DOHH2 (cell line): ENCODE results near the gene TNFRSF17.
A peak's percentile ranks its signal among the peaks of the same experiment; 100 is the strongest.
"Not testable (repeated sequence)": the region's sequence is repeated elsewhere in the genome, so short reads cannot be mapped to it uniquely, and the experiment has no call there.

Source experiments
- H3F3A ChIP-seq: fragments of 200-600 bp; sonication (generic), shearing (Covaris generic); 2 replicates; pipeline ENCODE4 v1.6.0; 2016; ENCODE audit warnings: antibody characterized with exemption, mild to moderate bottlenecking; ENCODE audit not compliant: control insufficient read depth, insufficient read depth
- H3K27ac ChIP-seq: fragments of 200-600 bp; sonication (generic); 2 replicates; pipeline ENCODE4 v1.5.1; 2014; ENCODE audit warnings: low read depth, mild to moderate bottlenecking, low read length, moderate library complexity
- H3K27me3 ChIP-seq: fragments of 200-600 bp; sonication (generic); 2 replicates; pipeline ENCODE4 v1.6.1; 2014; ENCODE audit warnings: mild to moderate bottlenecking, low read length, mixed read lengths; ENCODE audit not compliant: control insufficient read depth
- H3K36me3 ChIP-seq: fragments of 200-600 bp; sonication (generic); 2 replicates; pipeline ENCODE4 v1.6.1; 2014; ENCODE audit warnings: mild to moderate bottlenecking, low read length, moderate library complexity, mixed read lengths; ENCODE audit not compliant: control insufficient read depth
- H3K4me1 ChIP-seq: fragments of 200-600 bp; sonication (generic); 2 replicates; pipeline ENCODE4 v1.6.1; 2014; ENCODE audit warnings: mild to moderate bottlenecking, low read length, mixed read lengths; ENCODE audit not compliant: control insufficient read depth
- H3K4me2 ChIP-seq: fragments of 200-600 bp; sonication (generic); 2 replicates; pipeline ENCODE4 v1.6.0; 2014; ENCODE audit warnings: mild to moderate bottlenecking, low read length, moderate library complexity
- H3K4me3 ChIP-seq: fragments of 200-600 bp; sonication (generic); 2 replicates; pipeline ENCODE4 v1.5.1; 2014; ENCODE audit warnings: mild to moderate bottlenecking, low read length, mixed read lengths
- H3K79me2 ChIP-seq: fragments of 200-600 bp; sonication (generic); 2 replicates; pipeline ENCODE4 v1.6.1; 2014; ENCODE audit warnings: mild to moderate bottlenecking, low read length, mixed read lengths; ENCODE audit not compliant: control insufficient read depth
- H3K9me2 ChIP-seq: fragments of 200-600 bp; sonication (generic); replicated peaks from 2 replicates; pipeline ENCODE4 v1.6.1; 2014; ENCODE audit warnings: mild to moderate bottlenecking, low read length, mixed read lengths; ENCODE audit not compliant: control insufficient read depth
- H3K9me3 ChIP-seq: fragments of 200-600 bp; sonication (generic); 2 replicates; pipeline ENCODE4 v1.6.1; 2014; ENCODE audit warnings: antibody characterized with exemption, low read length, mixed read lengths; ENCODE audit not compliant: control insufficient read depth, insufficient read depth
- H4K20me1 ChIP-seq: fragments of 200-600 bp; sonication (generic); 2 replicates; pipeline ENCODE4 v1.6.0; 2014; ENCODE audit warnings: low read depth, mild to moderate bottlenecking, antibody characterized with exemption, low read length, moderate library complexity; ENCODE audit not compliant: control insufficient read depth, insufficient read depth
- EZH2phosphoT487 ChIP-seq: fragments of 200-600 bp; sonication (generic); IDR thresholded peaks from 2 replicates; pipeline ENCODE4 v1.6.1; 2017; ENCODE audit warnings: borderline replicate concordance, mild to moderate bottlenecking, antibody characterized with exemption, low read length, moderate library complexity, mixed read lengths
- TF ChIP-seq, protein P1 (sequence below): fragments of 200-600 bp; sonication (generic); IDR thresholded peaks from one replicate; pipeline ENCODE4 v1.5.1; 2014; ENCODE audit warnings: antibody characterized with exemption, mild to moderate bottlenecking, low read depth, low read length; ENCODE audit not compliant: poor library complexity, severe bottlenecking

Gene TNFRSF17

DNA sequence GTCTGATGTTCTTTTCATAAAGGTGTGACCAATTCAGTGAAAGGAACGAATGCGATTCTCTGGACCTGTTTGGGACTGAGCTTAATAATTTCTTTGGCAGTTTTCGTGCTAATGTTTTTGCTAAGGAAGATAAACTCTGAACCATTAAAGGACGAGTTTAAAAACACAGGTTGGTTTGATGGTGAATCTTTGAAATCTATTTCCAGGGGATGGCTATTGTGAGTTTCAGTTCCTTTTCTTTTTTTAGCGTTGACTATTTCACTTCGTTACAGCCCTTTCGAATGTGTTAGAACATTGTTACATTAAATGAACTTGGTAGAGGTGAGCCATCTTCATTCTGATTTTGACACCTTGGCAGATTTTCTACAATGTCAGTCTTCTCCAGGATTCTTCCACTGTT, 1.2 kb downstream of the TNFRSF17 start:
- H3K4me3 ChIP-seq: peak overlapping the region; percentile 76
- no peaks in the 10 kb centered on the region for H4K20me1 ChIP-seq
- peak overlapping the region; percentile 72 for H3K4me2 ChIP-seq
- H3K9me3 ChIP-seq: no peaks in the 10 kb centered on the region
- H3K36me3 ChIP-seq: peaks cover 42% of the 10 kb centered on the region
- peak overlapping the region; percentile 99 for H3K27ac ChIP-seq
- H3K79me2 ChIP-seq: peaks cover 29% of the 10 kb centered on the region
- H3K27me3 ChIP-seq: no peaks in the 10 kb centered on the region
- H3F3A ChIP-seq: peaks cover 36% of the 10 kb centered on the region
- no peak for TF ChIP-seq EZH2phosphoT487
- TF ChIP-seq, protein P1, sequence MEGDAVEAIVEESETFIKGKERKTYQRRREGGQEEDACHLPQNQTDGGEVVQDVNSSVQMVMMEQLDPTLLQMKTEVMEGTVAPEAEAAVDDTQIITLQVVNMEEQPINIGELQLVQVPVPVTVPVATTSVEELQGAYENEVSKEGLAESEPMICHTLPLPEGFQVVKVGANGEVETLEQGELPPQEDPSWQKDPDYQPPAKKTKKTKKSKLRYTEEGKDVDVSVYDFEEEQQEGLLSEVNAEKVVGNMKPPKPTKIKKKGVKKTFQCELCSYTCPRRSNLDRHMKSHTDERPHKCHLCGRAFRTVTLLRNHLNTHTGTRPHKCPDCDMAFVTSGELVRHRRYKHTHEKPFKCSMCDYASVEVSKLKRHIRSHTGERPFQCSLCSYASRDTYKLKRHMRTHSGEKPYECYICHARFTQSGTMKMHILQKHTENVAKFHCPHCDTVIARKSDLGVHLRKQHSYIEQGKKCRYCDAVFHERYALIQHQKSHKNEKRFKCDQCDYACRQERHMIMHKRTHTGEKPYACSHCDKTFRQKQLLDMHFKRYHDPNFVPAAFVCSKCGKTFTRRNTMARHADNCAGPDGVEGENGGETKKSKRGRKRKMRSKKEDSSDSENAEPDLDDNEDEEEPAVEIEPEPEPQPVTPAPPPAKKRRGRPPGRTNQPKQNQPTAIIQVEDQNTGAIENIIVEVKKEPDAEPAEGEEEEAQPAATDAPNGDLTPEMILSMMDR: no peak
- H3K4me1 ChIP-seq: peaks cover 81% of the 10 kb centered on the region
- no peaks in the 10 kb centered on the region for H3K9me2 ChIP-seq

DNA sequence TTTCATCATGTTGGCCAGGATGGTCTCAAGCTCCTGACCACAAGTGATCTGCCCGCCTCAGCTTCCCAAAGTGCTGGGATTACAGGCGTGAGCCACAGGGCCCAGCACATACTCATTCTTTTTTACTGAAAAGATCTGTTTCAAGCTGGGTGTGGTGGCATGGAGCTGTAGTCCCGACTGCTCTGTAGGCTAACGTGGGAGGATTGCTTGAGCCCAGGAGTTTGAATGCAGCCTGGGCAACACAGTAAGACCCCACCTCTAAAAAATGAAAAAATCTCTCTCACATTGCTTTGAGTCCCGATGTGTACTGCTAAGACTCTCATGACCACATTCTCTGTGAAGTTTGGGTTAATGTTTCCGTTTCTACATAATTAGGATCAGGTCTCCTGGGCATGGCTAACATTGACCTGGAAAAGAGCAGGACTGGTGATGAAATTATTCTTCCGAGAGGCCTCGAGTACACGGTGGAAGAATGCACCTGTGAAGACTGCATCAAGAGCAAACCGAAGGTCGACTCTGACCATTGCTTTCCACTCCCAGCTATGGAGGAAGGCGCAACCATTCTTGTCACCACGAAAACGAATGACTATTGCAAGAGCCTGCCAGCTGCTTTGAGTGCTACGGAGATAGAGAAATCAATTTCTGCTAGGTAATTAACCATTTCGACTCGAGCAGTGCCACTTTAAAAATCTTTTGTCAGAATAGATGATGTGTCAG, 2.3 kb downstream of the TNFRSF17 start:
- Histone ChIP-seq H3K4me1 (peaks cover 74% of the 10 kb centered on the region), H4K20me1 (no peaks in the 10 kb centered on the region), H3K27me3 (no peaks in the 10 kb centered on the region), H3K9me3 (no peaks in the 10 kb centered on the region), H3K9me2 (no peaks in the 10 kb centered on the region), H3K4me3 (peak overlapping the region; percentile 71), H3K79me2 (peaks cover 29% of the 10 kb centered on the region), H3K27ac (peak overlapping the region; percentile 99), H3K4me2 (peak overlapping the region; percentile 72), H3K36me3 (peaks cover 51% of the 10 kb centered on the region), H3F3A (peaks cover 36% of the 10 kb centered on the region)
- no peak for TF ChIP-seq EZH2phosphoT487
- TF ChIP-seq, protein P1: no peak

DNA sequence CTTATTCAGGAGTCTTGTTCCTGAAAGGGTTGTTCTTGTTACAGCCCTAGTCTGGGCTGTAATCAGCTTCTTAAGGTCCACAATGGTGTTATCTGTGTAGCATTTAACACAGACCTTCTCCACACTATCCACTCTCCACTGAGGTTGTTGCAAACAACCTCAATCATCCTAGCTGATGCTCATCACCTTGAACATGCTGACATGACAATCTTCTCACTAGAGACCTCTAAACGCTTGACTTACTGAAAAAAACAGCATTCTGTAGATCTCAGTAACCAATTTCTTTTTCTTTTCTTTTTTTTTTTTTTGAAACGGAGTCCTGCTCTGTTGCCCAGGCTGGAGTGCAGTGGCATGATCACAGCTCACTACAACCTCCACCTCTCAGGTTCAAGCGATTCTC, 3.6 kb downstream of the TNFRSF17 start:
- Histone ChIP-seq H3K4me2 (peak overlapping the region; percentile 72), H3K4me3 (peak overlapping the region; percentile 71), H3K27ac (peak overlapping the region; percentile 99), H3F3A (peaks cover 35% of the 10 kb centered on the region), H3K27me3 (no peaks in the 10 kb centered on the region), H3K36me3 (peaks cover 51% of the 10 kb centered on the region), H3K4me1 (peaks cover 62% of the 10 kb centered on the region), H4K20me1 (no peaks in the 10 kb centered on the region), H3K79me2 (peaks cover 29% of the 10 kb centered on the region), H3K9me3 (no peaks in the 10 kb centered on the region), H3K9me2 (no peaks in the 10 kb centered on the region)
- TF ChIP-seq, protein P1: no peak

DNA sequence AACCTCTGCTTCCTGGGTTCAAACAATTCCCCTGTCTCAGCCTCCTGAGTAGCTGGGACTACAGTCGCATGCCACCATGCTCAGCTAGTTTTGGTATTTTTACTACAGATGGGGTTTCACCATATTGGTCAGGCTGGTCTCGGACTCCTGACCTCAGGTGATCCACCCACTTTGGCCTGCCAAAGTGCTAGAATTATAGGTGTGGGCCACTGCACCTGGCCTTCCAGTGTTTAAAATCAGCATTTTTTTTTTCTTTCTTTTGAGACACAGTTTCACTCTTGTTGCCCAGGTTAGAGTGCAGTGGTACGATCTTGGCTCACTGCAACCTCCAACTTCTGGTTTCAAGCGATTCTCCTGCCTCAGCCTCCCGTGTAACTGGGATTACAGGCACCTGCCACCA, 5.3 kb downstream of the TNFRSF17 start:
- H3K27me3 ChIP-seq, H4K20me1 ChIP-seq, H3K9me3 ChIP-seq, H3K4me2 ChIP-seq, H3K4me3 ChIP-seq, H3K9me2 ChIP-seq, H3K27ac ChIP-seq: not testable (repeated sequence)
- Histone ChIP-seq H3K4me1 (peaks cover 45% of the 10 kb centered on the region), H3F3A (peaks cover 21% of the 10 kb centered on the region), H3K79me2 (peaks cover 30% of the 10 kb centered on the region), H3K36me3 (peaks cover 57% of the 10 kb centered on the region)
